Renal cortex interstitium (tissue), 11 donors: ENCODE measurements around the gene FILIP1L. TPM values are rescaled to one million over a fixed set of nuclear protein-coding genes. Genes with fewer than 3 reads are reported as not detected.

ENCODE experiments used
- DNase-seq, 11 donors: peaks; one replicate each; pipeline ENCODE4 v3.0.0-alpha.2; 2013; ENCODE audit warnings: low read depth in 9 of 11, low spot score in 4 of 11; ENCODE audit errors: extremely low read depth in 1 of 11
- polyA plus RNA-seq, 3 donors: library from polyadenylated mRNA; unstranded; fragments of 120-200 nt; gene quantifications; one replicate each; pipeline ENCODE4 v1.2.1, GENCODE V29; 2013; ENCODE audit not compliant: insufficient read length in 3 of 3

Gene FILIP1L
- polyA plus RNA-seq, 3 donors = 19.5 to 22.1 (median 21.7) TPM

DNA sequence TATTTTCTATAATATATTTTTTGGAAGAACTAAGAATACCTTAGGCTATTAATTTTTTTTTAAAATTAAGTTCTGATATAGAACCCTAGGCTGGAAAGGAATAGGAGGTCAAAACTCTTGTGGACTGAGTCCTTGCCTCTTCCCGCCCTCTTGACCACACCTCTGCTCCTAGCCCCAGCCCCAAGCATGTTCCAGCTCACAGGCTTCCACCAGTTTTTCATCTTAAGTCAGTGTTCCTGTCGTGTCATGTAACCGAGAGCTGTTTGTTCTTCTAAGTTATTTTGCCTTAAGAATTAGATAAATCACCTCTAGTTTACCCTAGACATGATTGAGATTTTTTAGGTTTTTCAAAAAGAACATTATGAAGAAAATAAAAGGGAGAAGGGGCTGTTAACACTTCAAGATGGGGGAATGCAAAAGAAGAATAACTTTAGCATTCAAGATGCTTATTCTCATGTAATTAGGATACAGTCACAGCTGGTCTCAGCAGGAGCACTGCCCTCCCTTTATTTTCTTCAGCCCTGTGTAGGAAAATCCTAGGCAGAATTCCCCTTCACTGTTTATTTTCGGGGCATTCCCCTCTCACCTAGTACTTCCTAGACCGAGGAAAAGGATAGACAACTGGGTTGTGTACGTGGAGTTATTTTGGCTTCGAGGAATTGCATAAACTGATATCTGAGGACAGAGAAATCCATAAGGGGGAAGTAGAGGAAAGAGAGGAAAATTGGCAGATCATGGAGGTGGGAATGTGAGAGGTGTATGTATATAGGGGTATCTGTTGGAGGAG is 186.4 kb downstream of the FILIP1L start:
- no peak for DNase-seq

DNA sequence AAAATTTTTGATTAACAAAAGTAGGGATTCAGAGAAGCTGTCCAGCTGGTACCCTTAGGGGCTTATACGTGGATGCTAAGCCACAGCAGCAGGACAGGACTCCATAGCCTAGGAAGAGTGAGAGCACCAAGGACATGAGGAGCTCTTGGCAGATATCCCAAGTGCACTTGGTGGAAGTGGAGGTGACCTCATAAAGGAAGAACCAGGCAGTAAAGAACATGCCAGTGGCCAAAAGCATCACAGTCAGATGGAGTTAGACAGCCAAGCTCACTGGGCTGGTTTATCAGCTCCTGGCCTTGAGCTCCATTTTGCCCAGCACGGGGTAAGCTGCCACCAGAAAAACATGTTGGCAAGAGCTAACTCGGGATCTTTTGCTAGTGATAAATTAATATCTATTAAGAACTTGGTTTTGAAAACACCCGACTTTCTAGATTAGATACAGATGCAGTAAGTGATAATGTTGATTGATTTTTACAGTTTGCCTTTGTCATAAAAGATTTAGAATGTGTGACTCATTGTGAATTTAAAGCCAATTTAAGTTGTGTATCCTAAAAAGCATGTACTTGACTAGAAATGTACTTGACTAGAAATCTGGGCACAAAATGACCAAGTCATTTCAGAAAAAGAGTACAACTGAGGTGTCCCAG is 188.6 kb downstream of the FILIP1L start:
- DNase-seq = no peak

DNA sequence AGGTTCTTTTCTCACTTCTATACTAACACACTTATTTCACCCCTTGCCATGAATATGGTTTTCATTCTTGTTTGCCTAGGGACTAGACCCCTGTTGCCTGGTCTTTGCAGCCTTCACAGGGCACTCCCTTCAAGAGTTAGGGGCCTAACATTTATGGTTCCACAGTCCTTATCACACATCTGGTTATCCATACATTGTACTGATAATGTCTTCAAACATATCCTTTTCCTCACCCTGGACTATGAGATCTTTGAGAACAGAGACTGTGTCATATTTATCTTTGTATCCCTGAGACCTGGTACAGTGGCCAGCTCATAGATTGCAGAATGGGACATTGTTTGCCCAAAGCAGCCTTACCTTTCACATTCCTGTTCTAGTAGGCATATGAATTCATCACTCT is 190.4 kb downstream of the FILIP1L start:
- no peak for DNase-seq

DNA sequence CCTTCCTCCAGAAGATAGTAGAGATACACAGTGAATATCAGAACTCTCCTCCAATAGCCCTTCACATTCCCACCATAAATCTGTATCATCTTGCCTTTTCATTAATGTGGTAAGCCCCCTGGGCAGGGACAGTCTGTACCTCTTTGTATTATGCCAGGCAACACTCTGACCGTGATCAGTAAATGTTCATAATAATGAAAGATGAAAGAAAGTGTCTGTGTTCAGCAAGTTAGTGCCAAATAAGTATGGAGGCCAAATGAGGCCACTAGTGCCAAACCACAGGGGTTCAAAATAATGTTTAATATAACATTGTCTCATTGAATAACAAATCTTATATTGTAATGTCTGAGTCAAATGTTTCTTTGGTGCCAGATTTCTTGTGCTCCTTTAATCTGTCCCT is 192.3 kb downstream of the FILIP1L start:
- DNase-seq = no peak

DNA sequence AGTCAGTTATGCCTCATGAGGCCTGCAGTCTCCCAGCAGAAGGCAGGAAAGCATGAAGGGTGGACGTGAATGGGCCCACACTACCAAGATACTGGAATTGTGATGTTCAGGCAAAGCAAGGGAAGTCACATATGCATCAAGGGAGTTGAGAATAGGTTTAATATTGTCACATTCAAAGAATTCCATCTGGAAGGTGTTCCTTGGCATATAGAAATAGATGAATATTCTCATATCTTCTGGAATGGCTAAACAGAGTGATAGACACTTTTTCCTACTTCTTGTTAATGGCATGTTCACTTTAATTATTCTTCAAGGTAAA is 193.0 kb downstream of the FILIP1L start:
- DNase-seq = no peak

DNA sequence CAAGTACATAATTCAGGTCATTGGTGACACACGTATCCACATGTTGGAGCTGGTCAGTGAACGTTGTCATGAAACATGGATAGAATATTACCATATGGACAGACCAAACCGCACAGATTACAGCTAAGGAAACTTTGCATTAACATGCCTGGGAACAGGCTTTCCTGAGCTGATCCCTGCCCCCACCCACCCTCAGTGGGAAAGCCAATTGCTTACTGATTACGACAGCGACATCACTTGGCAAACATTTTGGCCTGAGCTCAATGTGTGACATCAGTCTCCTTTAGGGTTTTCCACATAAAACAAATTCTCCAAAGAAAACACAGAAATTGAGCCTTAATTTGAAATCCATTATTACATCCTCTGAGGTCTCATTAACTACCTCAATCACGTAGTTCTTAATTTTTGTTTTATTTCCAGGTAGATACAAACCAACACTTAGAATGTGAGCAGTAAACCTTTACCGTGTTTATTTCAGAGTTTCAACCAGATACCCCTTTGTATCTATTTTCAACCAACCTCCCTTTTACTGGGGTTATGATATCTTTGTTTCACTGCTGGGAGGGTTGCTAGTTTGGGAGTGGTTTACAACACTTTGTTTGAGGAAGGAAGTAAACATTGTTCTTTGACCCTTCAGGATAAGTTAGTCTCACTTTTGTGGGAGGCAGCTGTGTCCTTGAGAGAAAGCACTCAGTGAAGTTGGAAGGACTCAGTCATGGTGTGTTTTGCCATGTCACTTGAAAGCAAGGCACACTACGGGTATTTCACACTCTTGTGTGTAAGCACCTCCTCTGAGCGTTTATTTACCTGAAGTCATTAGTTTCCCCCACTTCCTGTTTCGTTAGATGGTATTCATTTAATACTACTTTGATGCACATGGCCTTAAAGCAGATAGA is 193.6 kb downstream of the FILIP1L start:
- DNase-seq = no peak

DNA sequence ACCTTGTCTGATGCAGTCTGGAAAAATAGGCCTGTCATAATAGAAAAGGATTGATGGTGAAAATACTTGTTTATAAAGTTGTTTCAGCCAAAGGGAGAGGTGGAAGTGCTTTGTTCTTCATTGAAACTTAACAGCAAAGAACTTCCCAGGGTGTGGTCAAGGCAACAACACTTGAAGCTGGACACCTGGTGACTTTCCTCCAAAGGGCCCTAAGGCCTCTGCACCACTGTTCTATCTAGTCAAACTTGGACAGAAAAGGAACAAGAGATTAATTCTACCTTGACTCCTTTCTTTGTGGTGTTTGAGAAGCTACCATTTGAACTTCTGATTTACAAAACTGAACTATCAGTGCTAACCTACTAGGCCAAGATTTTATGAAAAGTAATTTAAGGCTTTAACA is 194.6 kb downstream of the FILIP1L start:
- DNase-seq = no peak

DNA sequence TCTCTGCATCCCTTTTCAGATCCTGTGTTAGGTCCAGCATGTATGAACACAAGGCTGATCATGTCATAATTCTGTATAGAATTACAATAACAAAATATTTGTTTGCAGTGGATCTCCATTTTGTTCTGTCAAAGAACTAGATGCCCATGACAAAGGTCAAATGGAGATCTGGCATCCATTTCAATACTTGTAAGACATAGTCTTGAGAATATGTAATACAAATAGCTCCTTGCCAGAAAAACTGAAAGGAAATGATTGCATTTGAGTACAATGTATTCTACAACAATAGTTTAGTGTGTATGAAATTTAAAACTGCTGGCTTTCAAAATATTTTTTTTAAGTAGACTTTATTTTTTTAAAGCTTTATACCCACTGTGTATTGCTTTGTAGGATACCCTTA is 195.6 kb downstream of the FILIP1L start:
- no peak for DNase-seq

DNA sequence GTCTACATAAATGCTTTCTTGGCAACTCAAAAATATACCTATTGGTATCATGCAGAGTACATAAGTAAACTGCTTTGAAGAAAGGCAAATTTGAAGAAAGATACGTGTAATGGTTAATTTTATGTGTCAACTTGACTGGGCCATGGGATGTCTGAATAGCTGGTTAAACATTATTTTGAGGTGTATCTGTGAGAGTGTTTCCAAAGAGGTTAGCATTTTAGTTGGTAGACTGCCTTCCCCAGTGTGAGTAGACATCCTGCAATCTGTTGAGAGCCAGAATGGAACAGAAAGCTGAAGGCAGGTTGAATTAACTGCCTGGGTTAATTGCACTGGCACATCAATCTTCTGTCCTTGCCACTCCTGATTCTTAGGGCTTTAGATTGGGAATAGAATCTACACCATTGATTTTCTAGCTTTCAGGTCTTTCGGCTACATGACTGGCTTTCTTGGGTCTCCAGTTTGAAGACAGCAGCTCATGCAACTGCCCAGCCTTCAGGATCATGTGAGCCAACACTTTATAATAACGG is 198.3 kb downstream of the FILIP1L start:
- no peak for DNase-seq

DNA sequence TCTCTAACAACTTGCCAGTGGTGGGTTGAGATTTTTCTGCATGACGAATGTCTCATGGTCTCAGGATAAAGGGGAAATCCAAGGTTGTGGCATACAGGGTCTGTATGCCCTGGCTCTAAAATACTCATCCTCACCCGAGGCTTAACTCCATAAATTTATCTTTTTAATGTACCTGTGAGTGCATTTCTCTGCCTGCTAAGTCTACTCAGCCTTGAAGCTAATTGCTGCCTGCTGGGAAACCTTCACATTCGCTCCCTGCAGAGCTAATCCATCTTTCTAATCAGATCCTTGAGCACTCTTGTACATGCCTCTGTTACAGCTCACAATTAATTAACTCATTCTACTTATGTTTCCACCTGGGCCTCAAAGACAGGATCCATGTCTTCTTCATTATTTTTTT is 202.9 kb downstream of the FILIP1L start:
- DNase-seq = peak in 1 of 11 donors; percentile 25

DNA sequence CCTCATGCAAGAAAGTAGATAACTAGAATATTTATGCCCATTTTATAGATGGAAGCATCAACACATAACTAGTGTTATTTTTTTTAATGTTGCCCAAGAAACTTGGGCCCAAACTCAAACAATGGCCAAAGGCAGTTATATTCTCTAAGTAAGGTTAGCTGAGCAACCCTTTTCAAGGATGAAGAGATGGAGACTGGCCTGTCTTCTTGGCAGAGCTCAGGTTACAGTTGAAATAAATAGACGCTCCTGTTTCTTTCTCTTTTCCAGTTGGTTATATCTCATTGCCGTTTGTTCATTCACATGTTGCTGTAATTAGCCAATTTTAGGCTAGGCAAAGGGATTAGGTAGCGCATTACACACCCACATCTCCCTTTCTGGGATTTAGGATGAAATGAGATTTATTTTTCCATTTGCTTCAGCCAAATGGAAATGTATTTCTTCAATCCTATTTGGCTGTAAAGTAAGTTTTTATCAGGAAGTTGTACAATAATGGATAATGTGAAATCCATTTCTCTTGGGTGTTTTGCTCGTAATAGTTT is 203.5 kb downstream of the FILIP1L start:
- DNase-seq = no peak

DNA sequence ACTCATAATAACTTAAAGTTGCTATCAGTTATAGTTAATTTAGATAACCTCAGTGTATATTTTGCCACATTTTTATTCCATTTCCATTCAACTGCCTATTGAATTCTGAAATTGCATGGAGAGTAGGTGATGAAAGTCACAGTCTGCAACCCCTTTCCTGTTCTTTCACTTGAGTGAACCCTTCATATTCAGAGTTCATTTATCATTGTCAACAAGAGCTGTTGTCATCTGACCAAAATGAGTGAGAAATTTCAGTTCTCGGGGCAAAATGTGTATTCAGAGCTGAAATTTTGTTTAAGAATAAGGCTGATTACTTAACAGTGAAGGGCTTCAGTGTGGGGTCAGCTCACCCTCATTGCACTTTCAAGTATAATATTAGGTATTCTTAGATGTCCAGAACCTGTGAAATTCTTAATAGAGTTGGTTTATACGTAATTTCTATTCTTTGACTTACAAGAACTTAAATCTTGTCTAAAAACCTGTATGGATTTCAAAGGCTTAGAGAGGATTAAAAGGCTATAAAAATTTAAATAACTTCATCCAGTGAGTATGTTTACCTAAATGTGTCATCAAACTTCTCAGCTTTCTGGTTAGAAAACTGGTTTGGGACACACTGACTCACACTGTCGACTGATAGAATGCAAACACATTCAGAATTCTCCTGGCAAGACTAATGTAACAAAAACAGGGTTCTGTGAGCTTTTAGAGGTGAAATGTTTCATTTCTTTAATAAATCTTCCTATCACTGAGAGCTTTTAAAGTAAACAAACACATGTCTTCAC is 204.4 kb downstream of the FILIP1L start:
- peak in 1 of 11 donors; percentile 28 for DNase-seq

DNA sequence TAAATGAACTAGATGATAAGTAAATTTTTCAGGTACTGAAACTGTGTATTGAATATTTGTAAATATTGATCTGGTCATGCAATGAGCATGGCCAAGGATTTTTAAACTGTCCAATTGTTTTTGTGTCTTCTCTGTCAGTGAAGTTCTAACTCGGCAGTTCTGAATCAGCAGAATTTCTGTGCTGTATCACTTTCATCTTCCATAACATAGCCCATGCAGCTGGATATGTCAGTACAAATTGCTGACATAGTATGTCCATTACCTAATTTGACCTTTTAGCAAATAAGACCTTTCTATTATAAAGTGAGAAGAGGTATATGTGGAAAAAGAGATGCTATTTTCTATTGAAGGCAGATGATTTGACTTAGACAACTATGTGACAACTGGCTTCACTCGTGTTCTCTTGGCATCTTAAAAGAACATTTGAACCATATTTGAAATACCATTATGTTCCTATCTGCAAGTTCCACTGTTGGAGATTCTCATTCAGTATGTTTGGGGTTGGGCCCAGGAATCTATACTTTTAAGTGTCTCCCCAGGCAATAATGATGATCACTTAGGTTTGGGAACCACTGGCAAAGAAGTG is 206.2 kb downstream of the FILIP1L start:
- DNase-seq = no peak

DNA sequence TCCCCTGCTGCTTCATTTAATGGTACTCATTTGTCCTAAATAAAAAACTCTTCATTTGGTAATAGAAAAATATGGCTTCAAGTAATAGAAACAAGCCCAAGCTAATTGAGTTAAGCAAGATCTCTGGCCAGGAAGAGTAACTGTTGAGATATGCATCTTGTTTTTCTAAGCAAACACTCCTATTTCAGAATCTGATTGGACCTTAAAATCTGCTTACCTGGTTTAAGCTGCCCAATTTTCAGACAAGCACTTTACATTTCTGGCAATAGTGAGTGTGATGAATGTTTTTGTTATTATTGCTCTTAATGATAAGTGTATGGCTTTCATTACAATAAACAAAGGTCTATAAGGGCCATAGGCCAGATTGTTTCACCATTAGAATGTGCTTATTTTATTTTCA is 210.4 kb downstream of the FILIP1L start:
- DNase-seq = no peak

DNA sequence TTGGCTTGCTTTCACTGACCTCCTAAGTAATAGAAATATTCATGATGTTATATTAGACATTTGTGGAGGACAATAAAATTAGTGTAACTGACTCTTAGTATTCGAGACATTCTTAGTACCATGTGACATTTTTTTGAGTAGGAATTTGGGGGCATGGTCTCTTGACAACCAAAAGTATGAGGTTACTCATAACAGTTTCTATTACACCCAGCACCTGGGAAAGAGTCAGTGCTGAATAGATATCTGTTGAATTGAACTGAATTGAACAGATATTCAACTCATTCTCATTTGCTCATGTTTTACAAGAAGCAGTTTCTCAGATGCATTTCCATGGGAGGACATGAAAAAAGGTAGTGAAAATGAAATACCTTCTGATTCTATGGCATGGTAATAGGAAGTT is 212.2 kb downstream of the FILIP1L start:
- no peak for DNase-seq

DNA sequence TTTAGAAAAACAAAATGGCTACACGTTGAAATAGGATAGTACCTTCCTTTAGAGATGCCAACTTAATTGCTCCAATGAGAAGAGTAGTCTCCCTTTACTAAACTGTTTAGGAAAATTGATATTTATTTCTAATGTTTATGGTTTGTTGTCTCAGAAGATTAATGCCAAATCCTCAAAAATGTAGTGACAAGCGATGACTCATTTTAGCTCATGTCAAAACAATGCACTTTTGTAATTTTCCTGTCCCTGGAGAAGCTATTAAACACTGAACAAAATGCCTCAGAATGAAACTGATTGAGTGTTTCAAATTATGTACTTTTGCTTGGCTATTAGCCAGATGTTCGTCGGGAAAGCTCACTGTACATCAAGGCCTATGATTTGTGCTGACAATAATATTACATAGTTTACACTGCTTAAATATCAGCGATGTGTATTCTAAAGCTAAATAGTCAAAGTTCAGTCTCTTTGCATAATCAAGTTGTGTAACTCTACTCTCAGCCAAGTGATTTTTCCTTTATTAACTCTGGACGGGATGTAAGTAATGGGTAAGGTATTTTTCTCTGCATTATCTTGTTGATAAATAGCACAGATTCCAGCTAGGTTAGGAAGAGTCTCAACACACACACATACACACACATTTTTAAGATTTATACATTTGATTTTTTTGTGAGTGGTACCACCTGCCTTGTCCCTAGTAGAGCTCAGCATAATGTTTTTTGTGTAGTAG is 212.9 kb downstream of the FILIP1L start:
- no peak for DNase-seq

DNA sequence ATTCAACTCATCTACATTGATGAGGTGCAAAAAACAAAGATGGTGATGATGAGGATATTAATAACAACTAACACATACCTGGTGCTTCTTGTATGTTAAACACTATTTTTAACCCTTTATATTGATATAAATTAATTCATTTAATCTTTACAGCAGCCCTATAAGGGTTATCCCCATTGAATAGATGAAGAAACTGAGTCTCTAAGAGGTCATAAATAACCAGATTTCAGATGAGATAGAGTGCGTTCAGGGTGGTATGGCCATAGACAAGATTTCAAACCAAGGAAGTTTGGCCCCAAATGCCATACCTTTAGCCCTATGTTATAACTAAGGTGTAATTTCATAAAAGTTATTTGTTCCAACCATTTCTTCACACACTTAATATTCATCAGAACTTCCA is 214.1 kb downstream of the FILIP1L start:
- DNase-seq = no peak

DNA sequence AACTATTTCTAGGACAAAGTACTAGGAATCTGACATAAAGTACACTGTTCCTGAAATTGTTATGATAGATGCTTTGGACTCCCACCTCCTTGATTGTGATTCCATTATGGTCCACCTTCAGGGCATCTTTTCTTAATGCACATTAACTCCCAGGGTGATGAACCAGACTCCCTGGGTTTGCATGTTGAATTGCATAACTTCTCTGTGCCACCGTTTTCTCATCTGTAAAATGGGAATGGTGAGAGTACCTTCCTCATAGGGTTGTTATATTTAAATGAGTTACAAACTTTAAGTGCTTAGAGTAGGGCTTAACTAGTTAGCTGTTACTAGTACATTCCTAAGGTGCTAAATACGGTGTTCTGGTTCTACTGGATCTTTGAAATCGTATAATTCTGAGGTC is 214.7 kb downstream of the FILIP1L start:
- DNase-seq = no peak
